Anterior cingulate cortex (tissue), 58 donors: Measurements from ENCODE around the gene STAMBP.
"Not testable (repeated sequence)": the region's sequence is repeated elsewhere in the genome, so short reads cannot be mapped to it uniquely, and the experiment has no call there.

ENCODE experiments used
- DNase-seq, 58 donors: peaks; one replicate each; lab custom pipeline; 2025; lab: John Stamatoyannopoulos, UW

Gene STAMBP

GRCh38 chr2:73828818-73829570 lies at the start of gene STAMBP:
TSS of gene STAMBP (plus strand) at chr2:73828961. CDS start at chr2:73830857, 1,896 bp downstream.
- peak; percentile 70 to 98 (median 93) for DNase-seq

GRCh38 chr2:73779467-73780236 lies 49.1 kb upstream of the STAMBP start, which contains the start of gene DUSP11:
TSS of gene DUSP11 (minus strand) at chr2:73780103. CDS start at chr2:73779974, 129 bp downstream.
- peak; percentile 26 to 98 (median 89) for DNase-seq

GRCh38 chr2:73780237-73780582 lies 48.6 kb upstream of the STAMBP start:
- no peak for DNase-seq

- DNase-seq = not testable (repeated sequence)
Observed at GRCh38 chr2:73783402-73783801, 45.4 kb upstream of the STAMBP start.

GRCh38 chr2:73783883-73784282 lies 44.9 kb upstream of the STAMBP start, which contains the start of gene C2orf78:
TSS of gene C2orf78 (plus strand) at chr2:73784183. CDS start at chr2:73784310, 127 bp downstream.
- DNase-seq = not testable (repeated sequence)

GRCh38 chr2:73811878-73812277 lies 16.9 kb upstream of the STAMBP start:
- DNase-seq = no peak

- DNase-seq = no peak
Observed at GRCh38 chr2:73812635-73813034, 16.1 kb upstream of the STAMBP start.

GRCh38 chr2:73818296-73818695 lies 10.5 kb upstream of the STAMBP start:
- no peak for DNase-seq

GRCh38 chr2:73821227-73821626 lies 7.5 kb upstream of the STAMBP start:
- DNase-seq = no peak

GRCh38 chr2:73821669-73822068 lies 7.1 kb upstream of the STAMBP start:
- DNase-seq = no peak

GRCh38 chr2:73822276-73822675 lies 6.5 kb upstream of the STAMBP start:
- DNase-seq = no peak

GRCh38 chr2:73822991-73823390 lies 5.8 kb upstream of the STAMBP start:
- DNase-seq = no peak

- DNase-seq = no peak
Observed at GRCh38 chr2:73823416-73823815, 5.3 kb upstream of the STAMBP start.

- peak in 8 of 58 donors; percentile 7 to 50 (median 14) for DNase-seq
Observed at GRCh38 chr2:73823916-73824523, 4.7 kb upstream of the STAMBP start.

GRCh38 chr2:73825408-73825807 lies 3.4 kb upstream of the STAMBP start:
- DNase-seq = no peak

GRCh38 chr2:73827018-73827417 lies 1.7 kb upstream of the STAMBP start:
- DNase-seq = no peak

- no peak for DNase-seq
Observed at GRCh38 chr2:73827660-73828388, 937 bp upstream of the STAMBP start.

GRCh38 chr2:73828389-73828817 lies 358 bp upstream of the STAMBP start:
- no peak for DNase-seq

- peak in 6 of 58 donors; percentile 4 to 55 (median 16) for DNase-seq
Observed at GRCh38 chr2:73830871-73831401, 2.2 kb downstream of the STAMBP start.

- peak in 1 of 58 donors; percentile 3 for DNase-seq
Observed at GRCh38 chr2:73832930-73833329, 4.2 kb downstream of the STAMBP start.
